Measurements from ENCODE around the gene ROR2. TPM values are rescaled to one million over a fixed set of nuclear protein-coding genes. Genes with fewer than 3 reads are reported as not detected.
"Not testable (repeated sequence)": the region's sequence is repeated elsewhere in the genome, so short reads cannot be mapped to it uniquely, and the experiment has no call there.

ROR2 gene
- total RNA-seq, 2 experiments from 2014 or later, result 0.08 to 0.14 TPM

DNA sequence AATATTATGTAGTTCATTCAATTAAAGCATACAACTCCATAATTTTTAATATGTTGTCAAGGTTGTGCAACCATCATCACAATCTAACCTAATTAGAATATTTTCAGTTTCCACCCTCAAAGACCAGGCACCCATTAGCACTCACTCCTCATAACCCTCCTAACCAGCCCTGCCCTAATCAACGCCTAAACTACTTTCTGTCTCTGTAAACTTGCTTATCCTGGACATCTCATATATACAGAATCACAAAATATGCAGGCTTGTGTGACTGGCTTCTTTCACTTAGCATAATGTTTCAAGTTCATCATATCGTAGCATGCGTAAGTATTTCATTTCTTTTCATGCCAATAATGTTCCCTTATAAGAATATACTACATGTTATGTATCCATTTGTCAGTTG, 391.6 kb downstream of the ROR2 start:
- ATAC-seq (ENCODE audit: low read depth) (no peak), DNase-seq (no peak)
- POLR2A ChIA-PET, result no interaction called here
- H3K27ac Mint-ChIP-seq, result no peak overlapping the region
- H3K36me3 Mint-ChIP-seq, result no peaks in the 10 kb centered on the region
- no peaks in the 10 kb centered on the region for H3K9me3 Mint-ChIP-seq
- no peaks in the 10 kb centered on the region for H3K4me1 Mint-ChIP-seq
- no peak overlapping the region for H3K4me3 Mint-ChIP-seq
- peaks cover 49% of the 10 kb centered on the region for H3K27me3 Mint-ChIP-seq

- H3K4me3 Mint-ChIP-seq, result no peak overlapping the region
- POLR2A ChIA-PET, result no interaction called here
- H3K27me3 Mint-ChIP-seq, result peaks cover 49% of the 10 kb centered on the region
- no peak overlapping the region for H3K27ac Mint-ChIP-seq
- DNase-seq (no peak), ATAC-seq (ENCODE audit: low read depth) (no peak)
- no peaks in the 10 kb centered on the region for H3K4me1 Mint-ChIP-seq
- H3K36me3 Mint-ChIP-seq, result no peaks in the 10 kb centered on the region
- no peaks in the 10 kb centered on the region for H3K9me3 Mint-ChIP-seq
Observed at GRCh38 chr9:91557327-91557726, 392.7 kb downstream of the ROR2 start.

- H3K4me3 Mint-ChIP-seq, result no peak overlapping the region
- POLR2A ChIA-PET, result no interaction called here
- no peaks in the 10 kb centered on the region for H3K36me3 Mint-ChIP-seq
- no peak for DNase-seq
- H3K4me1 Mint-ChIP-seq, result no peaks in the 10 kb centered on the region
- no peaks in the 10 kb centered on the region for H3K9me3 Mint-ChIP-seq
- no peak for ATAC-seq (ENCODE audit: low read depth)
- H3K27me3 Mint-ChIP-seq, result peaks cover 35% of the 10 kb centered on the region
- no peak overlapping the region for H3K27ac Mint-ChIP-seq
Observed at GRCh38 chr9:91555132-91555531, 394.9 kb downstream of the ROR2 start.

GRCh38 chr9:91549177-91549576, 400.9 kb downstream of the ROR2 start:
- H3K27ac Mint-ChIP-seq, result no peak overlapping the region
- no peaks in the 10 kb centered on the region for H3K4me1 Mint-ChIP-seq
- no peak for DNase-seq
- H3K36me3 Mint-ChIP-seq, result no peaks in the 10 kb centered on the region
- ATAC-seq (ENCODE audit: low read depth), result no peak
- no peaks in the 10 kb centered on the region for H3K9me3 Mint-ChIP-seq
- no peak overlapping the region for H3K4me3 Mint-ChIP-seq
- H3K27me3 Mint-ChIP-seq, result peaks cover 17% of the 10 kb centered on the region
- POLR2A ChIA-PET, result no interaction called here

- ATAC-seq (ENCODE audit: low read depth), result no peak
- no peaks in the 10 kb centered on the region for H3K36me3 Mint-ChIP-seq
- H3K9me3 Mint-ChIP-seq, result no peaks in the 10 kb centered on the region
- no peaks in the 10 kb centered on the region for H3K4me1 Mint-ChIP-seq
- no peak overlapping the region for H3K4me3 Mint-ChIP-seq
- H3K27me3 Mint-ChIP-seq, result peaks cover 23% of the 10 kb centered on the region
- DNase-seq, result no peak
- POLR2A ChIA-PET, result no interaction called here
- H3K27ac Mint-ChIP-seq, result no peak overlapping the region
Observed at GRCh38 chr9:91547081-91547480, 402.9 kb downstream of the ROR2 start.

- no peaks in the 10 kb centered on the region for H3K4me1 Mint-ChIP-seq
- H3K9me3 Mint-ChIP-seq, result peaks cover 1% of the 10 kb centered on the region
- peaks cover 26% of the 10 kb centered on the region for H3K27me3 Mint-ChIP-seq
- no peak for ATAC-seq (ENCODE audit: low read depth)
- H3K27ac Mint-ChIP-seq, result no peak overlapping the region
- DNase-seq, result no peak
- no peak overlapping the region for H3K4me3 Mint-ChIP-seq
- peaks cover 2% of the 10 kb centered on the region for H3K36me3 Mint-ChIP-seq
- POLR2A ChIA-PET, result no interaction called here
Observed at GRCh38 chr9:91546574-91546973, 403.5 kb downstream of the ROR2 start.

GRCh38 chr9:91541734-91542133, 408.3 kb downstream of the ROR2 start:
- ATAC-seq (ENCODE audit: low read depth) (no peak), DNase-seq (no peak)
- POLR2A ChIA-PET, result no interaction called here
- H3K27ac Mint-ChIP-seq, result no peak overlapping the region
- H3K36me3 Mint-ChIP-seq, result peaks cover 11% of the 10 kb centered on the region
- peaks cover 30% of the 10 kb centered on the region for H3K27me3 Mint-ChIP-seq
- H3K9me3 Mint-ChIP-seq, result peaks cover 9% of the 10 kb centered on the region
- H3K4me1 Mint-ChIP-seq, result peaks cover 15% of the 10 kb centered on the region
- no peak overlapping the region for H3K4me3 Mint-ChIP-seq

DNA sequence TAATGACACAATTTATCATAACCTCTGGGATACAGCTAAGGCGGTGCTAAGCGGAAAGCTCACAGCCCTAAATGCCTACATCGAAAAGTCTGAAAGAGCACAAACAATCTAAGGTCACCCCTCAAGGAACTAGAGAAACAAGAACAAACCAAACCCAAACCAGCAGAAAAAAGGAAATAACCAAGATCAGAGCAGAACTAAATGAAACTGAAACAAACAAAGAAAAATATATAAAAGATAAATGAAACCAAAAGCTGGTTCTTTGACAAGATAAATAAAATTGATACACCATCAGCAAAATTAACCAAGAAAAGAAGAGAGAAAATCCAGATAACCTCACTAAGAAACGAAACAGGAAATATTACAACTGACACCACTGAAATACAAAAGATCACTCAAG, 409.5 kb downstream of the ROR2 start:
- ATAC-seq (ENCODE audit: low read depth); DNase-seq; H3K9me3 Mint-ChIP-seq; POLR2A ChIA-PET: not testable (repeated sequence)
- H3K27ac Mint-ChIP-seq, result peak overlapping the region; percentile 87
- H3K27me3 Mint-ChIP-seq, result peaks cover 33% of the 10 kb centered on the region
- peaks cover 15% of the 10 kb centered on the region for H3K4me1 Mint-ChIP-seq
- peaks cover 11% of the 10 kb centered on the region for H3K36me3 Mint-ChIP-seq
- peak overlapping the region; percentile 59 for H3K4me3 Mint-ChIP-seq

DNA sequence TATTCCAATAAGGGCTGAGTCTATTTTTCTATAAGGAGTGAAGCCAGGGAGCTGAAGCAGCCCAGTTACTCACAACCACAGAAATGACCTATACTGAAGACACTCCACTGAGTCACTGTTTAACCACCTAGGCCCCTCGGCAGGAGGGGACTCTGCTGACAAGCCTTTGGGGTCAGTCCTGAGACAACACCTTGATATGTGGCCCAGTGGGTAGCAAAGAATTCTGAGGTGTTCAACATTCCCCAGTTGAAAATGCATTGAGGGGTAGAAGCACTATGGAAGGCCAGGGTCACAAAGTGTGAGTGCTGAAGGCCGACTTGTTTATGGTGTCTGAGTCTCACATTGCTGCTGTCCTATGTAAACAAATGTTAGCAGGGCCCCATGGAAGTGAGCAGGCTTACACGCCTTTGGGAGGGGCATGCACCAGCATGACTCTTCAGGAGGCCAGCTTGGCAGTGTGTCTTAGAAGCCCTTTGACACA, 413.8 kb downstream of the ROR2 start:
- Mint-ChIP-seq H3K9me3 (peaks cover 6% of the 10 kb centered on the region), H3K27me3 (peaks cover 19% of the 10 kb centered on the region), H3K27ac (no peak overlapping the region), H3K4me3 (no peak overlapping the region), H3K4me1 (peaks cover 13% of the 10 kb centered on the region), H3K36me3 (peaks cover 8% of the 10 kb centered on the region)
- POLR2A ChIA-PET, result no interaction called here
- no peak for DNase-seq
- no peak for ATAC-seq (ENCODE audit: low read depth)

- POLR2A ChIA-PET, result no interaction called here
- Mint-ChIP-seq H3K36me3 (no peaks in the 10 kb centered on the region), H3K27ac (no peak overlapping the region), H3K4me3 (no peak overlapping the region), H3K9me3 (no peaks in the 10 kb centered on the region), H3K27me3 (peaks cover 21% of the 10 kb centered on the region), H3K4me1 (peaks cover 1% of the 10 kb centered on the region)
- DNase-seq (no peak), ATAC-seq (ENCODE audit: low read depth) (no peak)
Observed at GRCh38 chr9:91534374-91534773, 415.7 kb downstream of the ROR2 start.

DNA sequence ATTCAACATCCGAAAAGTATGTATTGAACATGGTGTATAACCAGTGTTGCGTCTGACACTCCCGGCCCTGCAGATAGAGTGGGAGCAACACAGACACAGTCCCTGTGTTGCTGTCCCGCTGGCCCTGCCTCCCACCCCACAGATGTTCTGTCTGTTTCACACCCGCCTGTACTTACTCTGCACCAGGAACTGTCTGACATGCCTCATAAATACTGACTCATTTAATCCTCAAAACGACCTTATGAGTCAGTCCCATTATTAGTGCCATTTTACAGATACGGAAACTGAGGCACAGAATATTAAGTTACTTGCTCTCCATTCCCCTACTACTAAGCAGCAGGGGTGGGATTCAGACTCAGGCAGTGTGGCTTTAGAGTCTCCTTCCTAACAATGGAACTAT, 416.6 kb downstream of the ROR2 start:
- POLR2A ChIA-PET, result no interaction called here
- DNase-seq (no peak), ATAC-seq (ENCODE audit: low read depth) (no peak)
- Mint-ChIP-seq H3K36me3 (no peaks in the 10 kb centered on the region), H3K27ac (no peak overlapping the region), H3K27me3 (peaks cover 21% of the 10 kb centered on the region), H3K4me1 (no peaks in the 10 kb centered on the region), H3K9me3 (no peaks in the 10 kb centered on the region), H3K4me3 (no peak overlapping the region)

GRCh38 chr9:91532325-91532724, 417.7 kb downstream of the ROR2 start:
- no peak for ATAC-seq (ENCODE audit: low read depth)
- no peaks in the 10 kb centered on the region for H3K9me3 Mint-ChIP-seq
- peaks cover 20% of the 10 kb centered on the region for H3K27me3 Mint-ChIP-seq
- POLR2A ChIA-PET, result no interaction called here
- H3K4me1 Mint-ChIP-seq, result no peaks in the 10 kb centered on the region
- H3K27ac Mint-ChIP-seq, result no peak overlapping the region
- DNase-seq, result no peak
- no peaks in the 10 kb centered on the region for H3K36me3 Mint-ChIP-seq
- H3K4me3 Mint-ChIP-seq, result no peak overlapping the region

- ATAC-seq (ENCODE audit: low read depth), result no peak
- Mint-ChIP-seq H3K4me3 (no peak overlapping the region), H3K36me3 (no peaks in the 10 kb centered on the region), H3K27me3 (peaks cover 19% of the 10 kb centered on the region), H3K27ac (no peak overlapping the region), H3K9me3 (no peaks in the 10 kb centered on the region), H3K4me1 (no peaks in the 10 kb centered on the region)
- no peak for DNase-seq
- POLR2A ChIA-PET, result no interaction called here
Observed at GRCh38 chr9:91530829-91531228, 419.2 kb downstream of the ROR2 start.

- Mint-ChIP-seq H3K9me3 (peaks cover 1% of the 10 kb centered on the region), H3K4me3 (no peak overlapping the region), H3K4me1 (no peaks in the 10 kb centered on the region), H3K36me3 (no peaks in the 10 kb centered on the region), H3K27me3 (peaks cover 48% of the 10 kb centered on the region), H3K27ac (no peak overlapping the region)
- DNase-seq (no peak), ATAC-seq (ENCODE audit: low read depth) (no peak)
- POLR2A ChIA-PET, result no interaction called here
Observed at GRCh38 chr9:91522481-91522880, 427.5 kb downstream of the ROR2 start.

Data from activated naive CD8-positive, alpha-beta T cell treated with anti-CD3 and anti-CD28 coated beads, Interleukin-2, amount 10 ng/mL, durations not matched to agents 7 days and 5 days (primary cell).